ENCODE measurements around the gene MACROD1. TPM values are rescaled to one million over a fixed set of nuclear protein-coding genes. Genes with fewer than 3 reads are reported as not detected.
A peak's percentile ranks its signal among the peaks of the same experiment; 100 is the strongest.

MACROD1 gene
- total RNA-seq, 1 donor from 2014 or later = 61.4 TPM

DNA sequence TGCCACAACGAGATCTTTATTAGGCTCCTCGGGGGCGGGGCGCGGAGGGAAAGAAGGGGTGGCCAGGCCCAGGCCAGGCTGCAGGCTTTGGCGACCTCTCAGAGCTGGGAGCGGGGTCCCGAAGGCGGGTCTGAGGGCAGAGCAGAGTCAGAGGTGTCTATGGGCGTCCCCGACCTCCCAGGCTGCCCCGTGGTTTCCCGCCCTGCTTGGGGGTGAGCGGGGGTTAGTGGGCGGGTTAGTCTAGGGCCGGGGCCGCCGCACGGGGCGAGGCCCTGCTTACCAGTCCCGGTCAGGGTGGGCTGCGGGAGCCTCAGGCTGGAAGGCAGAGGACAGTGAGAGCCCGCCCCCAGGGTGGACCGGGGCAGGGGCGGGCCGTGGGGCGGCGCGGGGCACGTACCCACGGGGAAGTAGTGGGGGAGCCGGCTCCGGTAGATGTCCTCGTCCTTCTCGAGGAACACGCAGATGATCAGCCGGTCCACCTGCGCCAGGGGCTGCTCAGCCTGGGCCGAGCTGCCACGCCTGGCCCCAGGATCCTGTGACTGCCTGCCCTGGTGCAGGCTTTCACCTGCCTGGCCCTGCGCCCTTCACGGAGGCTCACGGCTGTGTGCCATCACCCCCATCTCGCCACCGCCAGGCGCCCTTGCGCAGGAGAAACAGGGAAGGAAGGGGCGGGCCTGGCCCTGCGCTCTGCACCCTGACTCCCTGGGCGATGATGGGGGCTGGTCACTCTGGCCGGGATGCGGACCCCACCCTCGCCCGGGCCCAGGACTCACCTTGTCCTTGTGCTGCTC is 167.2 kb downstream of the MACROD1 start:
- no peak overlapping the region for H3K27ac ChIP-seq

DNA sequence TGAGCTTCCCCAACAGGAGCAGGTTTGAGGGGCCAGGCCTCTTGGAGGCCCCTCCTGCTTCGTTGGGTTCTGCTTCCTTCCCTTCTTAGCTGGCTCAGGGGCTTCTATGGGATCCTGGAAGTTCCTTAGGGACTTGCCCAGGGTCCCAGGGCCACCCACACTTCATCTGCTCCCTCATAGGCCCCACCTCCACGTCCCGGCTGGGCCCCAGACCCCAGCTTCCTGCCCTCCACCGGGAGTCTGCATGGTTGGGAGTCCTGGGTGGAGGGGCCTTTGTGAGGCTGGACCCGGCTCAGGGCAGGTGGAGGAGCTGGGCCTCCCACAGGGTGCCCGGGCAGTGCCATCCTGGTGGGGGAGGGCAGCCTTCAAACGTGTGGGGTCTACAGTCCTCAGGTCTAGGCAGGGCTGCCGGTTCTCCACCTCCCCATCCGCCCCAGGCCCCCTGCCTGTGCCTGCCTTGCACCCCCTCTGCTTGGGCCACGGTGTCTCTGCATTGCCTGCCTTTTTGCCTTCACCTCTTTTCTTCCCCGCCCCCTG is 168.0 kb downstream of the MACROD1 start:
- Histone ChIP-seq H3K9me3 (no peaks in the 10 kb centered on the region), H3K36me3 (peaks cover 0 to 33% of the 10 kb centered on the region in 2 donors), H3K4me1 (peaks cover 44% of the 10 kb centered on the region), H3K27me3 (no peaks in the 10 kb centered on the region), H3K27ac (no peak overlapping the region), H3K4me3 (no peak overlapping the region)
- intact Hi-C loops (cut with DNase I) = no loop called here
- DNase-seq (ENCODE audit: extremely low spot score in 2 of 2) = no peak
- TF ChIP-seq POLR2AphosphoS5 (IDR thresholded peaks at IDR 0.05; ENCODE audit: insufficient read depth in 1 of 2, low read depth in 1 of 2) = no peak
- no peak for TF ChIP-seq POLR2A (IDR thresholded peaks at IDR 0.05)
- TF ChIP-seq, protein P1, sequence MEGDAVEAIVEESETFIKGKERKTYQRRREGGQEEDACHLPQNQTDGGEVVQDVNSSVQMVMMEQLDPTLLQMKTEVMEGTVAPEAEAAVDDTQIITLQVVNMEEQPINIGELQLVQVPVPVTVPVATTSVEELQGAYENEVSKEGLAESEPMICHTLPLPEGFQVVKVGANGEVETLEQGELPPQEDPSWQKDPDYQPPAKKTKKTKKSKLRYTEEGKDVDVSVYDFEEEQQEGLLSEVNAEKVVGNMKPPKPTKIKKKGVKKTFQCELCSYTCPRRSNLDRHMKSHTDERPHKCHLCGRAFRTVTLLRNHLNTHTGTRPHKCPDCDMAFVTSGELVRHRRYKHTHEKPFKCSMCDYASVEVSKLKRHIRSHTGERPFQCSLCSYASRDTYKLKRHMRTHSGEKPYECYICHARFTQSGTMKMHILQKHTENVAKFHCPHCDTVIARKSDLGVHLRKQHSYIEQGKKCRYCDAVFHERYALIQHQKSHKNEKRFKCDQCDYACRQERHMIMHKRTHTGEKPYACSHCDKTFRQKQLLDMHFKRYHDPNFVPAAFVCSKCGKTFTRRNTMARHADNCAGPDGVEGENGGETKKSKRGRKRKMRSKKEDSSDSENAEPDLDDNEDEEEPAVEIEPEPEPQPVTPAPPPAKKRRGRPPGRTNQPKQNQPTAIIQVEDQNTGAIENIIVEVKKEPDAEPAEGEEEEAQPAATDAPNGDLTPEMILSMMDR (IDR thresholded peaks at IDR 0.05) = no peak

More for the DNA sequence above, 167.2 kb downstream of the MACROD1 start:
- Histone ChIP-seq H3K36me3 (peaks cover 0 to 33% of the 10 kb centered on the region in 2 donors), H3K4me1 (peaks cover 44% of the 10 kb centered on the region), H3K9me3 (no peaks in the 10 kb centered on the region), H3K27me3 (no peaks in the 10 kb centered on the region), H3K4me3 (peak overlapping the region; percentile 17 to 41)
- no peak for DNase-seq (ENCODE audit: extremely low spot score in 2 of 2)
- TF ChIP-seq POLR2A (IDR thresholded peaks at IDR 0.05) (no peak), POLR2AphosphoS5 (IDR thresholded peaks at IDR 0.05; ENCODE audit: insufficient read depth in 1 of 2, low read depth in 1 of 2) (no peak)
- TF ChIP-seq, protein P1 (IDR thresholded peaks at IDR 0.05) = no peak
- intact Hi-C loops (cut with DNase I) = no loop called here

DNA sequence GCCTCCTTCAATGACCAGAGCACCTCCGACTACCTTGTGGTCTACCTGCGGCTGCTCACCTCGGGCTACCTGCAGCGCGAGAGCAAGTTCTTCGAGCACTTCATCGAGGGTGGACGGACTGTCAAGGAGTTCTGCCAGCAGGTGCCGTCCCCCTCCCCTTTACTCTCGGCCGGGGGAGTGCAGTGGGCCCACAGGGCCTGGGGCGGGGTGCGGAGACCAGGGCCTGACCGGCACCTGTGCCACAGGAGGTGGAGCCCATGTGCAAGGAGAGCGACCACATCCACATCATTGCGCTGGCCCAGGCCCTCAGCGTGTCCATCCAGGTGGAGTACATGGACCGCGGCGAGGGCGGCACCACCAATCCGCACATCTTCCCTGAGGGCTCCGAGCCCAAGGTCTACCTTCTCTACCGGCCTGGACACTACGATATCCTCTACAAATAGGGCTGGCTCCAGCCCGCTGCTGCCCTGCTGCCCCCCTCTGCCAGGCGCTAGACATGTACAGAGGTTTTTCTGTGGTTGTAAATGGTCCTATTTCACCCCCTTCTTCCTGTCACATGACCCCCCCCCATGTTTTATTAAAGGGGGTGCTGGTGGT is 168.7 kb downstream of the MACROD1 start:
- peaks cover 0 to 33% of the 10 kb centered on the region in 2 donors for H3K36me3 ChIP-seq
- intact Hi-C loops (cut with DNase I) = no loop called here
- no peak overlapping the region for H3K4me3 ChIP-seq
- H3K27ac ChIP-seq = no peak overlapping the region
- no peak for DNase-seq (ENCODE audit: extremely low spot score in 2 of 2)
- no peaks in the 10 kb centered on the region for H3K9me3 ChIP-seq
- no peaks in the 10 kb centered on the region for H3K27me3 ChIP-seq
- peaks cover 38% of the 10 kb centered on the region for H3K4me1 ChIP-seq
- no peak for TF ChIP-seq POLR2AphosphoS5 (IDR thresholded peaks at IDR 0.05; ENCODE audit: insufficient read depth in 1 of 2, low read depth in 1 of 2)
- TF ChIP-seq, protein P1 (IDR thresholded peaks at IDR 0.05) = no peak
- no peak for TF ChIP-seq POLR2A (IDR thresholded peaks at IDR 0.05)

DNA sequence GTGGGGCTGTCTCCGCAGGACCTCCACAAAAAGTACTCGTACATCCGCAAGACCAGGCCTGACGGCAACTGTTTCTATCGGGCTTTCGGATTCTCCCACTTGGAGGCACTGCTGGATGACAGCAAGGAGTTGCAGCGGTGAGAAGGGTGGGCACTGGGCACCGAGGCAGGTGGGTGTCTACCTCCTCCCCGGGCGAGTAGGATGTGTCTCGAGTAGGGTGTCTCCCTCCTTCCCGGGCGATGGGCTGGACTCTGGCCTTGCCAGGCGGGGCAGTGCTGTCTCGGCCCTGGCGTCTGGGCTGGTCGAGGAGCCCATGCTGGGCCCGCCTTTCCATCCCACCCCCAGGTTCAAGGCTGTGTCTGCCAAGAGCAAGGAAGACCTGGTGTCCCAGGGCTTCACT is 169.4 kb downstream of the MACROD1 start:
- intact Hi-C loops (cut with DNase I) = no loop called here
- no peaks in the 10 kb centered on the region for H3K27me3 ChIP-seq
- H3K27ac ChIP-seq = no peak overlapping the region
- peaks cover 31% of the 10 kb centered on the region for H3K4me1 ChIP-seq
- H3K36me3 ChIP-seq = peaks cover 0 to 39% of the 10 kb centered on the region in 2 donors
- H3K9me3 ChIP-seq = no peaks in the 10 kb centered on the region
- H3K4me3 ChIP-seq = no peak overlapping the region
- DNase-seq (ENCODE audit: extremely low spot score in 2 of 2) = no peak
- TF ChIP-seq, protein P1 (IDR thresholded peaks at IDR 0.05) = no peak
- TF ChIP-seq POLR2AphosphoS5 (IDR thresholded peaks at IDR 0.05; ENCODE audit: insufficient read depth in 1 of 2, low read depth in 1 of 2) = no peak
- no peak for TF ChIP-seq POLR2A (IDR thresholded peaks at IDR 0.05)
